ENCODE measurements around the gene FAM151A.

Gene FAM151A

GRCh38 chr1:54623216-54624007 lies at the start of gene FAM151A:
FAM151A (minus strand) TSS chr1:54623525; CDS start chr1:54623395, 130 bp downstream.
- no peak for DNase-seq (ENCODE audit: low spot score)

GRCh38 chr1:54671985-54672608 lies 48.8 kb upstream of the FAM151A start:
- peak; percentile 87 for DNase-seq (ENCODE audit: low spot score)

DNA sequence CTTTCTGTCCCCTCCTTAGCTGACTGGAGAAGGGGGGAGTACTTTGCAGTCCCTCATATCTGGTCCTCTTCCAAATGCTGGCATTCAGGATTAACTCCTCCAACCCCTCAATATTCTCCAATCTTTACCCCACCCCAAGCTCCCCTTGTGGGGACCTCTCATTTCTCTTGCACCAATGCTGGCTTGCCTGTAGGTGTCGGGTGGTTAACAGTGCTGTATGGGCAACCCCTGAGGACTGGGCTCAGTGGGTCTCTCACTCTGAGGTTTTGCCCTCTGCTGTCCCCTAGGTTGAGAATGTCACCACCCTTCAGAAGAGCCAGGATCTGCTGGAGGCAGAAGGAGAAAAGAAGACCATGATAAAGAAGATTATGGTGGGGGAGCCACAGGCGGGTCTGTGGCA lies 45.2 kb upstream of the FAM151A start:
- DNase-seq (ENCODE audit: low spot score): no peak

DNA sequence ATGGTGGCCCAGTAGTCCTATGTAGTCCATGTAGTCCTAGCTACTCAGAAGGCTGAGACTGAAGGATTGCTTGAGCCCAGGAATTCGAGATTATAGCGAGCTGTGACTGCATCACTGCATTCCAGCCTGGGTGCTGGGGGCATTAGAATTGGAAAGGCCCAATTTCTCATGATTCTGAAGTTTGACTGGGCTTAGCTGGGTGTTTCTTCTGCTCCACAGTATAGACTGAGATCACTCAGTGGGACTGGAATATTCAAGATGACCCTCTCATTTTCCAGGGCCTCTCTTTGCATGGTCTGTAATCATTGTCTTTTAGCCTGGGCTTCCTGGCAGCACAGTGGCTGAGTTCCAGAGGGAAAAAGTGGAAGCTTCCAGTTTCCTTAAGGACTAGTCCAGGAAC lies 44.5 kb upstream of the FAM151A start:
- no peak for DNase-seq (ENCODE audit: low spot score)

DNA sequence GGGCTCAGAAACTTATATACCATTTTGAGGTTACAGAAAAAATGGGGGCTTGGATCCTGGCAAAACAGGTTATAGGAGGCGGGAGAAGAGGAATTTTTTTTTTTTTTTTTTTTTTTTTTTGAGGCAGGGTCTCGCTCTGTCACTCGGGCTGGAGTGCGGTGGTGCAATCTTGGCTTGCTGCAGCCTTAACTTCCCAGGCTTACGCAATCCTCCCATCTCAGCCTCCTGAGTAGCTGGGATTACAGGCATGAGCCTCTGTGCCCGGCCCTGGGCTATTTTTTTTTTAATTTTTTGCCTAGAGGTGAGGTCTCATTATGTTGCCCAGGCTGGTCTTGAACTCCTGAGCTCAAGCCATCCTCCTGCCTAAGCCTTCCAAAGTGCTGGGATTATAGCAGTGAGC lies 43.0 kb upstream of the FAM151A start:
- no peak for DNase-seq (ENCODE audit: low spot score)

DNA sequence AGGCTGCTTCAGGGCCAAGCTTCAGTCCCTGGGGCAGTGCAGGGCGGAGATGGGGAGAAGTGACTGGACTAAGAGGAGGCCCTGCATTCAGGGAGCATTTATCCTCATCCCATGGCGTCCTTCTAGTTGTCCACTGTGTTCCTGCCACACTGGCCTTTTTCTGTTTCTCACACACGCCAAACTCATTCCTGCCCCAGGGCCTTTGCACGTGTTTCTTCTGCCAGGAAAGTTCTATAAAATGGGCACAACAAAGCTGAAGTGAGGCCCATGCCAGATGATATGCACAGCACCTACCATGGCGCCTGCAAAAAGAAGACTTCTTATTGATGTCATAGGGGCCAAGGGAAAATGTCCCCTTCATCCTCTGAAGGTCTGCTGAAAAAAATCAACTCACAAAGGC lies 42.5 kb upstream of the FAM151A start:
- DNase-seq (ENCODE audit: low spot score): no peak

GRCh38 chr1:54664364-54664763 lies 41.0 kb upstream of the FAM151A start:
- DNase-seq (ENCODE audit: low spot score): no peak

- no peak for DNase-seq (ENCODE audit: low spot score)
These were observed 40.4 kb upstream of the FAM151A start for GRCh38 chr1:54663725-54664124.

DNA sequence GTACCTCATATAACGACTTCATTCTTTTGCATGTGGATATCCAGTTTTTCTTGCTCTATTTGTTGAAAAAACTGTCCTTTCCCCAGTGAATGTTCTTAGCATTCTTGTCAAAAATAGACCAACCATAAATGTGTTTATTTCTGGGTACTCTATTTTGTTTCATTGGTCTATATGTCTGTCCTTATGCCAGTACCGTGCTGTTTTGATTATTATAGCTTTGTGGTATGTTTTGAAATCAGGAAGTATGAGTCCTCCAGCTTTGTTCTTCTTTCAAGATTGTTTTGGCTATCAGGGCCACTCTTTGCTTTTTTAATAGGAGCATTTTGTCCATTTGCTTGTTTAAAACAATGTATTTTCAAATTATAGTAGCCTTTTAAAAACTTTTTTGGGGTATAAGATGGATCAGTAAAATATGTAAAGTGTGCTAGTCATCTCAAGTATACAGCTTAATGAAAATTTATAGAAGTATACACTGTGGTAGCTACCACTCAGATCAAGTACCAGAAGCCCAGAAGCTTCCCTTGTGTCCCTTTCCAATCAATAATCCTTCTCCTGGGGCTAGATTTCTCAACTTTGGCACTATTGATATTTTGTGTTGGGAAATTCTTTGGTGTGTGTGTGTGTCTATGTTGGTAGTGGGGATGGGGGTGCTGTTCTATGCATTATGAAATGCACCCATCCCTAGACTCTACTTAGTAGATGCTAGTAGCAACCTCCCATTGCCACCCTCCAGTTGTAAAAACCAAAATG lies 35.0 kb upstream of the FAM151A start:
- no peak for DNase-seq (ENCODE audit: low spot score)

DNA sequence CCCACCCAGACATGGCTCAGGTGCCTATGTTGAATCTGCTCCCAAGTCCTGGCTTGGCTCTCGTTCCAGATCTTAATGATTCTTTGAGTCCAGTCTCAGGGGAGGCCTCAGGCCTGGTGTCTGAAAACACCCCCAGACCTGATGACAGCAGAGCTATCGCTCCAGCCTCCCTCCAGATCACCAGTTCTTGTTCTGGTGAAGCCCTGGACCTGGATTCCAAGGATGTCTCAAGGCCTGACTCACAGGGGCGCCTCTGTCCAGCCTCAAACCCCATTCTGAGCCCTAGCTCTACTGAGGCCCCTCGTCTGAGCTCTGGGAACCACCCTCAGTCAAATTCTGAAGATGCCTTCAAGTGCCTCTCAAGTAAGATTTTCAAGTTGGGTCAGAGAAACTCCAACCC lies 29.7 kb upstream of the FAM151A start:
- DNase-seq (ENCODE audit: low spot score): no peak

DNA sequence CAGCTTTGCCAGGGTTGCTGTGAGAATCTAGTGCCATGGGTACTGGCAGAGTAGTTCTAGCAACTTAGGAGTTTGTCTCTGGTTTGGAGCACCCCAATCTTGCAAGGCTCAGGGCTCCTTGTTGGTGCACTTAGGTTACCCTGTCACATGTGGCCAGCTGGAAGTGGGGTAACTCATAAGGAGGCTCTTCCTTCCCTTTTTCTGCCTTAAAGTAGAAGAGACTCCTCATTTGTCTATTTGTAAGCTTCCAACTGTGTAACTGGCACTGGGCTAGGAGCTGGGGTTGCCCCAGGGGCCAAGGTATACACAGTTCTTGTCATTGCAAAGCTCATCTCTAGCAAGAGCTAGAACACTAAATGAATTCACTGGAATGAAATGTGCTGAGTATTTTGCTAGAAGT lies 28.8 kb upstream of the FAM151A start:
- DNase-seq (ENCODE audit: low spot score): no peak

DNA sequence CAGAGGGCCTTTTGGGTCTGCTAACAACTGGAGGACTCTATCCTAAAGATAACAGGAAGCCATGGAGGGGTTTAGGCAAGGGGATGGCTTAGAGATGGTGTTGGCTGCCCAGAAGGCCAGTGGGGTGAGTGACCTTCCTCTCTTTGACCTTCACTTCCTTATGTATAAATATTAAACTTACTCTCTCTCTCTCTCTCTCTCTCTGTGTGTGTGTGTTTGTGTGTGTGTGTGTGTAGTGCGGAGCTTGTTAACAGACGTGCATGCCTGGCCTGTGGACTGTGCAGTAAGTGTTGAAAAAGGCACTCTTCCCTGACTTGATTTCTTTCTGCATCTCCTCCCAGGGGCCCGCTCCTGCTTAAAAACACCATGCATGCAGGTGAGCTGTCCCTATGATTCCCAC lies 28.3 kb upstream of the FAM151A start:
- no peak for DNase-seq (ENCODE audit: low spot score)

GRCh38 chr1:54650417-54650816 lies 27.1 kb upstream of the FAM151A start:
- no peak for DNase-seq (ENCODE audit: low spot score)

DNA sequence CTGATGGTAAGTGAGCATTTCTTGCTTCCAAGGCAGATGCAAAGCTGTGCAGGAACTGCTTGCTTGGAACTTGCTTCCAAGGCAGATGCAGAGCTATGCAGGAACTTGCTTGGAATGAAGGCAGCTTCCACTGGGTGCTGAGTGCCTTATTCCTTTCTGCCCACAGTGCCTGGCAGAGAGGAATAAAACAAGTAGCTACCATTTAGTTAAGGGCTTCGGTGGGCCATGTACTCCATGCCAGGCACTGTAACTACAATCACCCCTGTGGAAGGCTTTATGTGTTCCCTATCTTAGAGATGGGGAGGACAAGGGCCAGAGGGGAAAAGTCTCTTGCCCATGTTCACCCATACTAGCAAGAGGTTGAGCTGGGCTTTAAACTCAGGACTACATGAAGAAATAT lies 26.6 kb upstream of the FAM151A start:
- no peak for DNase-seq (ENCODE audit: low spot score)

DNA sequence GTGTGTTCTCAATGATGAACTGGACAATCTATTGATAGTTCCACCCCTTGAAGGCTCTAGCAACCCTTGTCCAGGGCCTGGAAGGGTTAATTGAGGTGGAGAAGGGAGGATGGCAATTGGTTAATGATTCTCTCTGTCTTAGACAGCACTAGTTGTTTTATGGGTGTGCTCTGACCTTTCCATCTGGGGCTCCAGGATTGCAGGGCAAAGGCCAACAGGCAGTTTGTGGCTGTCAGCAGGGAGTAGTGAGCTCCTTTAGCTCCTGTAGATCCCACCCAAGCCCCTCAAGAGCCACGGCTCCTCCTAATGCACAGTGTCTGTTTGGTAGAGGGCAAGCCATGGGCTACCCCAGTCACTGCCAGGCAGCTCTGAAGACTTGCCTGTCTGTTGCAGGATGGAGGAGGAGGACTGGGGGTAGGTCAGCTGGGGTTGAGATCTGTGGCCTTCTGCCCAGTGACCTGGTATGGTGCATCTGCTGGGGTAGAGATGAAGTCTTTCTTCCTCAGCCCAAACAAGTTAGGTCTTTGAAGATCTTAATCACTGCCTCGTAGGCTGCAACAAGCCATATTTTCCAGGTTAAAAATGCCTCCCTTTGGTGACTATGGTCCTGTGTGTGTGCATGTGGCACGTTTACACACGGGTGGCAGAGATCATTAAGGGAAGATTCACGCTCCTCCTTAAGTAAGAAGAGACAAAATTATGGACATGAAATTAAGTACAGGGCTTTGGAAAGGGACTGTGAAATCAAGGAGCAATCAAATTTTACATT lies 26.0 kb upstream of the FAM151A start:
- DNase-seq (ENCODE audit: low spot score): no peak

GRCh38 chr1:54645806-54646676 lies 22.7 kb upstream of the FAM151A start:
- no peak for DNase-seq (ENCODE audit: low spot score)

- DNase-seq (ENCODE audit: low spot score): no peak
These were observed 20.4 kb upstream of the FAM151A start for GRCh38 chr1:54643736-54644135.

DNA sequence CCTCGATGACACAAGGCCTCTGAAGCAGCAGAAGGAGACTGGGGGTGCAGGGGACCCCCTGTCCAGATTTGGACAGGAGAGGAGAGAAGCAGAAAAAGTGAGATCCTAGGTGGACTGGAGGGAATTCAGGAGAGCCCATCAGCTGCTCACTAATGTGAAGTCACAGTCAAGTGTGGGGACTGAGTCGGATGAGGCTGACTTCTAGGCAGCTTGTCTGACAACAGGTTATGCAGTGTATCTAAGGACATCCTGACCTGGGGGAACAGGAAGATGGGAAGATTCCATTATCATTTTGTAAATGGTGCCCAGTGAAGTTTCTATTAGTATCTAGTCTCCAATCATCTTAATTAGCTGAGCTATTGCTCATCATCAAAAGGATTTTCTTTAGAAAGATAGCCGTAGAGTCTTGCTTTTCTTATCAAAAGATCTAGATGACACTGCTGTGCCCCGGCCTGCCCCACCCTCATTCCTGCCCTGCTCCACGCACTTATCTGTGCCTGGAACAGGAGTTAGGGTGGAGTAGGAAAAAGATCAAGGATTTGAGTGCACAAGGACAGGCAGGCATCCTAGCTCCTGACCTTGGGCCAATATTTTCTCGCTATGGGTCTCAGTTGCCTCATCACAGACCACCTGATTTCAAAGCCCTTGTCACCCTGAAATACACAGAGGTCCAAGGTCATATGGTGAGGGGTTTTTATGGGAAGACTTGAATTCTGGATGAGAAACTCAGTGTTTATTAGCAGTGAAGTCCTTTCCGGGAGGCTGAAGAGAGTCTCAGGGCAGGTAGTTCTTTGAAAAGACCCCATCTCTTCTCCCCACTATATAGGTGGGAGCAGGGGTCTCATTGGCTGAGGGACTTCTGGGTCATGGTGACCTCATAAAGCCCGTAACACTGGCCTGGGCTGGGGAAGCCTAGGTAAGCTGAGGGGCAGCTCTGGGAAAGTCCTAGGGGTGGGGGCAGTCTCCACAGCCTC lies 17.8 kb upstream of the FAM151A start, which contains the start of gene MROH7:
MROH7 (plus strand) TSS at position 924 of the 974 bp plus-strand sequence. CDS start 11,141 bp downstream, outside the sequence.
- DNase-seq (ENCODE audit: low spot score): no peak

GRCh38 chr1:54640361-54640760 lies 17.0 kb upstream of the FAM151A start:
- DNase-seq (ENCODE audit: low spot score): no peak

Data from iPS-NIHi11 (cell line).